K562 (cell line): ENCODE results near the gene CEND1. TPM values are rescaled to one million over a fixed set of nuclear protein-coding genes. Genes with fewer than 3 reads are reported as not detected.

ENCODE experiments used
- ATAC-seq: fragments of 200-7000 bp; cut with Tn5 transposase; 3 replicates; pipeline ENCODE4 v1.9.1; 2020; ENCODE audit warnings: moderate library complexity
- BruUV-seq: library from RNA; stranded (reverse); fragments of 400-500 nt; replicated peaks from 2 replicates; lab custom pipeline; 2021; lab: Mats Ljungman, UMichigan
- CTCF ChIA-PET: fragments of 300-600 bp; formaldehyde crosslinking; extraction: SDS; loops from one replicate; lab custom pipeline; 2021; ENCODE audit warnings: low intra/inter-chr PET ratio; lab: Yijun Ruan, JAX
- POLR2A ChIA-PET: fragments of 300-600, 350-650 bp; sonication (Branson Sonifier 250); formaldehyde crosslinking; extraction: SDS; loops from one replicate; lab custom pipeline; 2021; ENCODE audit warnings: antibody characterized with exemption, inconsistent platforms; lab: Yijun Ruan, JAX
- DNase-seq, 4 experiments: peaks; one replicate each; pipeline versions ENCODE4 v3.0.0 to v3.0.0-alpha.2; 2011 to 2018; ENCODE audit warnings: low spot score in 3 of 4, mixed read lengths in 3 of 4; ENCODE audit errors: extremely low read depth in 1 of 4
- FAIRE-seq: peaks from 2 replicates; lab custom pipeline; 2011; peaks lifted over from hg19 to GRCh38; lab: Jason Lieb, UNC
- H2AFZ ChIP-seq: 2 replicates; pipeline ENCODE4 v1.6.0; 2011; ENCODE audit warnings: low read depth, low read length, control low read depth, inconsistent platforms
- H3K27ac ChIP-seq: fragments of 200-600 bp; 3 replicates; pipeline ENCODE4 v1.8.0; 2011; ENCODE audit warnings: low read depth, mild to moderate bottlenecking, control low read depth, inconsistent platforms, low read length, moderate library complexity, mixed read lengths; ENCODE audit errors: extremely low read depth
- H3K27me3 ChIP-seq, 2 experiments: fragments of 300-600 bp in 1 of 2; 2 replicates in 1 of 2; 3 replicates in 1 of 2; pipeline versions ENCODE4 v1.6.0 to v1.8.0; 2011; ENCODE audit warnings: inconsistent platforms in 2 of 2, low read length in 2 of 2, mild to moderate bottlenecking in 1 of 2, mixed read lengths in 1 of 2, moderate library complexity in 1 of 2; ENCODE audit not compliant: control insufficient read depth in 2 of 2, insufficient read depth in 2 of 2
- H3K36me3 ChIP-seq: fragments of 300-600 bp; 3 replicates; pipeline ENCODE4 v1.8.0; 2011; ENCODE audit warnings: mild to moderate bottlenecking, low read length, inconsistent platforms; ENCODE audit not compliant: control insufficient read depth, insufficient read depth
- H3K4me1 ChIP-seq, 2 experiments: fragments of 200-600 bp in 1 of 2; replicated peaks in 1 of 2; 2 replicates in 1 of 2; 3 replicates in 1 of 2; pipeline versions ENCODE4 v1.5.1 to v1.8.0; 2011; ENCODE audit warnings: inconsistent platforms in 2 of 2, low read length in 2 of 2, mild to moderate bottlenecking in 1 of 2, mixed read lengths in 1 of 2, moderate library complexity in 1 of 2; ENCODE audit not compliant: control insufficient read depth in 2 of 2, insufficient read depth in 2 of 2
- H3K4me2 ChIP-seq: 2 replicates; pipeline ENCODE4 v1.6.1; 2011; ENCODE audit warnings: low read length, control low read depth, inconsistent platforms, mixed read lengths; ENCODE audit not compliant: insufficient read depth
- H3K4me3 ChIP-seq: fragments of 200-600 bp; sonication (generic), shearing (Covaris generic); 2 replicates; pipeline ENCODE4 v1.5.1; 2016; ENCODE audit warnings: control low read depth, inconsistent platforms
- H3K79me2 ChIP-seq: fragments of 200-600 bp; 3 replicates; pipeline ENCODE4 v1.8.0; 2011; ENCODE audit warnings: low read length, inconsistent platforms; ENCODE audit not compliant: control insufficient read depth, insufficient read depth
- H3K9ac ChIP-seq, 2 experiments: 2 replicates each; pipeline versions ENCODE4 v1.6.0 to v1.6.1; 2011; ENCODE audit warnings: low read depth in 2 of 2, low read length in 2 of 2, control low read depth in 1 of 2, inconsistent platforms in 1 of 2, mild to moderate bottlenecking in 1 of 2, mixed read lengths in 1 of 2; ENCODE audit not compliant: insufficient read depth in 1 of 2
- H3K9me1 ChIP-seq: one replicate; pipeline ENCODE4 v1.6.0; 2011; ENCODE audit warnings: inconsistent platforms, mild to moderate bottlenecking, low read length, moderate library complexity; ENCODE audit not compliant: control insufficient read depth, insufficient read depth
- H3K9me3 ChIP-seq: replicated peaks from 2 replicates; pipeline ENCODE4 v1.5.1; 2011; ENCODE audit warnings: low read depth, low read length, inconsistent platforms; ENCODE audit not compliant: control insufficient read depth, insufficient read depth
- H4K20me1 ChIP-seq: replicated peaks from 2 replicates; pipeline ENCODE4 v1.6.1; 2011; ENCODE audit warnings: low read length, inconsistent platforms, mixed read lengths; ENCODE audit not compliant: control insufficient read depth, insufficient read depth
- ATF3 ChIP-seq, 2 experiments: fragments of 450-650 bp in 1 of 2; sonication (generic) in 1 of 2; formaldehyde crosslinking in 1 of 2; IDR thresholded peaks in 1 of 2; conservative IDR thresholded peaks in 1 of 2; 2 replicates each; pipeline versions ENCODE4 v1.6.1 to v1.8.1; 2016 to 2023; ENCODE audit warnings: mild to moderate bottlenecking in 2 of 2, moderate library complexity in 2 of 2, inconsistent platforms in 1 of 2, missing genetic modification reagents in 1 of 2
- E2F4 ChIP-seq: sonication (generic); formaldehyde crosslinking; IDR thresholded peaks from 2 replicates; pipeline ENCODE4 v1.8.0; 2022; ENCODE audit warnings: mild to moderate bottlenecking, low read depth, missing genetic modification reagents
- NFXL1 ChIP-seq: fragments of 450-650 bp; formaldehyde crosslinking; IDR thresholded peaks from 2 replicates; pipeline ENCODE4 v1.4.0; 2021; ENCODE audit warnings: mild to moderate bottlenecking
- POLR2G ChIP-seq: fragments of 200-400 bp; formaldehyde crosslinking; IDR thresholded peaks from 2 replicates; pipeline ENCODE4 v1.6.1; 2017; ENCODE audit warnings: low read depth, mild to moderate bottlenecking, antibody characterized with exemption, low read length, moderate library complexity
- SAP30 ChIP-seq: fragments of 200-600 bp; sonication (generic); IDR thresholded peaks from 2 replicates; pipeline ENCODE4 v1.6.1; 2012; ENCODE audit warnings: borderline replicate concordance, low read depth, mild to moderate bottlenecking, moderate library complexity, low read length, control low read depth, inconsistent platforms; ENCODE audit not compliant: insufficient read depth, poor library complexity, severe bottlenecking
- SIN3A ChIP-seq, 2 experiments: fragments of 150-350 bp in 1 of 2; IDR thresholded peaks; 2 replicates each; pipeline ENCODE4 v1.6.1; 2011 to 2016; ENCODE audit warnings: borderline replicate concordance in 2 of 2, low read depth in 2 of 2, low read length in 2 of 2, mild to moderate bottlenecking in 2 of 2, moderate library complexity in 2 of 2; ENCODE audit not compliant: control insufficient read depth in 1 of 2
- WGBS: fragments of 100-300 bp; shearing (Covaris generic); methylation state at CpG from one replicate; pipeline ENCODE4 v1.1.6; 2016; ENCODE audit warnings: low coverage, mixed read lengths; ENCODE audit not compliant: insufficient coverage; ENCODE audit errors: missing lambda C conversion rate; 5-methylcytosine and 5-hydroxymethylcytosine counted together
- in situ Hi-C: fragments of 300-500 bp; cut with MboI; formaldehyde crosslinking; loops from 4 replicates; pipeline ENCODE4 v1.15.0; 2018; ENCODE audit warnings: inconsistent platforms, mixed read lengths
- intact Hi-C: fragments of 100-400 bp; cut with micrococcal nuclease; formaldehyde crosslinking; loops from 2 replicates; pipeline ENCODE4 v1.14.2; 2022
- polyA plus RNA-seq, 8 experiments: library from polyadenylated mRNA; depleted of rRNA in 4 of 8; stranded (reverse) in 5 of 8; unstranded in 3 of 8; fragments of >200 nt; fragmentation: Nextera tagmentation in 2 of 8; fragmentation: Illumina TruSeq in 1 of 8; extraction: Ambion mirVana in 2 of 8; extraction: Trizol in 1 of 8; gene quantifications; 2 replicates each; pipeline versions ENCODE4 v1.2.1 to v1.2.3, GENCODE V29; 2011 to 2014; ENCODE audit warnings: inconsistent platforms in 1 of 8, missing spikeins in 1 of 8
- total RNA-seq, 7 experiments: library from RNA; depleted of rRNA in 6 of 7; stranded (reverse); fragments of >200 nt in 6 of 7; fragmentation: Illumina TruSeq in 2 of 7; extraction: Trizol in 2 of 7; gene quantifications; 2 replicates each; pipeline versions ENCODE4 v1.2.1 to v1.2.3, GENCODE V29; 2011 to 2021; ENCODE audit warnings: low replicate concordance in 1 of 7

The CEND1 gene
- total and polyA plus RNA-seq, 9 of the 15 experiments (the other 6 are each of a cell fraction or from before 2014, with no cell fraction given), result 0.13 to 0.18 (median 0.16) TPM; not detected in 6

- FAIRE-seq, result no peak
- POLR2A ChIA-PET, result interaction anchor here (0.6 to 1.1 kb wide), 3 partner anchors 18 to 85 kb away, joined by 3 to 4 read pairs (median 3); partner anchors contain the start of gene PIDD1
Measured at GRCh38 chr11:787084-787675, 2.7 kb downstream of the CEND1 start.

More at GRCh38 chr11:787084-787675, 2.7 kb downstream of the CEND1 start:
- 70% methylated on average over 16 of the region's 24 CpGs for WGBS
- Histone ChIP-seq H3K9me1 (peaks cover 3% of the 10 kb centered on the region), H3K4me2 (no peak overlapping the region), H3K36me3 (peaks cover 9% of the 10 kb centered on the region; the same call in 1 of the 3 replicates), H3K79me2 (no peaks in the 10 kb centered on the region), H2AFZ (no peak overlapping the region), H3K4me1 (peaks cover 0 to 74% of the 10 kb centered on the region in 2 experiments; a peak in 2 of 5 replicates), H3K9me3 (no peaks in the 10 kb centered on the region), H3K27ac (no peak overlapping the region), H3K9ac (peak overlapping the region in 1 of 2 experiments; percentile 58; a peak in 2 of 4 replicates), H4K20me1 (no peaks in the 10 kb centered on the region), H3K27me3 (no peaks in the 10 kb centered on the region), H3K4me3 (no peak overlapping the region)
- no peak for DNase-seq
- in situ Hi-C loops (no loop called here), intact Hi-C loops (no loop called here)
- no peak for ATAC-seq
- TF ChIP-seq ATF3 (IDR thresholded peaks at IDR 0.05) (no peak), ATF3 (CRISPR knock-in tag; conservative IDR thresholded peaks at IDR 0.05) (no peak), NFXL1 (CRISPR knock-in tag) (no peak), SAP30 (no peak), POLR2G (peak; percentile 66), SIN3A (IDR thresholded peaks at IDR 0.05; ENCODE audit: borderline replicate concordance in 2 of 2, control insufficient read depth in 1 of 2, low read depth in 2 of 2, low read length in 2 of 2) (no peak), E2F4 (no peak)
- CTCF ChIA-PET, result no interaction called here
- BruUV-seq, result no TSS peak
